Panc1 (cell line): ENCODE measurements around the gene CNGB1. TPM values are rescaled to one million over a fixed set of nuclear protein-coding genes. Genes with fewer than 3 reads are reported as not detected.

ENCODE experiments used
- ATAC-seq: fragments of 200-7000 bp; cut with Tn5 transposase; 2 replicates; pipeline ENCODE4 v1.9.1; 2020; ENCODE audit warnings: mild to moderate bottlenecking, moderate library complexity
- BruUV-seq: library from RNA; stranded (reverse); fragments of 400-500 nt; replicated peaks from 2 replicates; lab custom pipeline; 2021; lab: Mats Ljungman, UMichigan
- CTCF ChIA-PET: fragments of 300-600 bp; sonication (Branson Sonifier 250); formaldehyde crosslinking; loops from one replicate; lab custom pipeline; 2022; ENCODE audit warnings: antibody characterized with exemption; lab: Charles Lee
- POLR2A ChIA-PET: fragments of 300-600 bp; sonication (Branson Sonifier 250); formaldehyde crosslinking; loops from one replicate; lab custom pipeline; 2022; ENCODE audit warnings: antibody characterized with exemption; lab: Charles Lee
- DNase-seq: peaks from one replicate; pipeline ENCODE4 v3.0.0-alpha.2; 2010; ENCODE audit warnings: low read depth, low spot score
- H3K27ac ChIP-seq: 2 replicates; pipeline ENCODE4 v1.5.1; 2011; ENCODE audit warnings: mild to moderate bottlenecking, low read length, inconsistent platforms
- H3K27me3 ChIP-seq: fragments of 200-500 bp; sonication (Bioruptor generic); 2 replicates; pipeline ENCODE4 v1.6.0; 2014; ENCODE audit warnings: low read length, inconsistent platforms; ENCODE audit not compliant: control insufficient read depth, insufficient read depth
- H3K36me3 ChIP-seq: fragments of 200-500 bp; sonication (Bioruptor generic); 2 replicates; pipeline ENCODE4 v1.5.1; 2014; ENCODE audit warnings: inconsistent platforms, mild to moderate bottlenecking, low read length, moderate library complexity; ENCODE audit not compliant: control insufficient read depth, insufficient read depth
- H3K4me1 ChIP-seq: 2 replicates; pipeline ENCODE4 v1.5.1; 2011; ENCODE audit warnings: inconsistent platforms, mild to moderate bottlenecking, low read length, moderate library complexity; ENCODE audit not compliant: control insufficient read depth, insufficient read depth
- H3K4me3 ChIP-seq, 2 experiments: 2 replicates each; pipeline ENCODE4 v1.5.1; 2011 to 2012; ENCODE audit warnings: low read depth in 2 of 2, low read length in 2 of 2, mild to moderate bottlenecking in 2 of 2, inconsistent platforms in 1 of 2, moderate library complexity in 1 of 2
- H3K9me3 ChIP-seq: fragments of 200-500 bp; sonication (Bioruptor generic); 2 replicates; pipeline ENCODE4 v1.5.1; 2014; ENCODE audit warnings: low read depth, mild to moderate bottlenecking, inconsistent platforms, low read length, moderate library complexity; ENCODE audit not compliant: control insufficient read depth, insufficient read depth
- POLR2AphosphoS5 ChIP-seq: IDR thresholded peaks from 2 replicates; pipeline ENCODE4 v1.6.1; 2012; ENCODE audit warnings: mild to moderate bottlenecking, low read depth, low read length, moderate library complexity
- REST ChIP-seq, 2 experiments: IDR thresholded peaks; 2 replicates each; pipeline ENCODE4 v1.6.1; 2011 to 2012; ENCODE audit warnings: low read depth in 2 of 2, control low read depth in 1 of 2, low read length in 1 of 2, mild to moderate bottlenecking in 1 of 2, moderate library complexity in 1 of 2; ENCODE audit not compliant: insufficient read depth in 1 of 2
- SIN3A ChIP-seq: IDR thresholded peaks from 2 replicates; pipeline ENCODE4 v1.6.1; 2012; ENCODE audit warnings: low read depth, mild to moderate bottlenecking, low read length, moderate library complexity, borderline replicate concordance; ENCODE audit not compliant: insufficient read depth
- TCF7L2 ChIP-seq: IDR thresholded peaks from 2 replicates; pipeline ENCODE4 v1.6.1; 2011; ENCODE audit warnings: mild to moderate bottlenecking, low read depth, low read length, inconsistent platforms
- in situ Hi-C: cut with HindIII; loops from 2 replicates; pipeline ENCODE4 v1.10.0; 2016; ENCODE audit warnings: low sequenced_read_pairs, low pct_unique_long_range_greater_than_20kb
- intact Hi-C: fragments of 100-400 bp; cut with micrococcal nuclease; formaldehyde crosslinking; loops from one replicate; pipeline ENCODE4 v1.10.0; 2022; ENCODE audit not compliant: unreplicated experiment
- total RNA-seq: library from RNA; stranded (reverse); gene quantifications from one replicate; pipeline ENCODE4 v1.2.1, GENCODE V29; 2021; ENCODE audit not compliant: unreplicated experiment
- TF ChIP-seq, protein P1 (sequence below): fragments of 450-650 bp; IDR thresholded peaks from 2 replicates; pipeline ENCODE4 v1.5.1; 2017; ENCODE audit warnings: mild to moderate bottlenecking

The CNGB1 gene
- total RNA-seq, 1 experiment from 2014 or later, result not detected

GRCh38 chr16:57961538-57961937 is 9.4 kb downstream of the CNGB1 start:
- Histone ChIP-seq H3K27me3 (no peaks in the 10 kb centered on the region), H3K36me3 (no peaks in the 10 kb centered on the region), H3K4me1 (no peaks in the 10 kb centered on the region), H3K27ac (no peak overlapping the region), H3K9me3 (no peaks in the 10 kb centered on the region), H3K4me3 (no peak overlapping the region)
- ChIA-PET POLR2A (no interaction called here), CTCF (no interaction called here)
- no peak for DNase-seq
- intact Hi-C loops, result no loop called here
- BruUV-seq, result no TSS peak
- in situ Hi-C loops, result no loop called here
- ATAC-seq, result no peak
- TF ChIP-seq REST (IDR thresholded peaks at IDR 0.05; ENCODE audit: insufficient read depth in 1 of 2, low read depth in 2 of 2, low read length in 1 of 2) (no peak), POLR2AphosphoS5 (no peak), SIN3A (no peak), TCF7L2 (no peak)
- TF ChIP-seq, protein P1, sequence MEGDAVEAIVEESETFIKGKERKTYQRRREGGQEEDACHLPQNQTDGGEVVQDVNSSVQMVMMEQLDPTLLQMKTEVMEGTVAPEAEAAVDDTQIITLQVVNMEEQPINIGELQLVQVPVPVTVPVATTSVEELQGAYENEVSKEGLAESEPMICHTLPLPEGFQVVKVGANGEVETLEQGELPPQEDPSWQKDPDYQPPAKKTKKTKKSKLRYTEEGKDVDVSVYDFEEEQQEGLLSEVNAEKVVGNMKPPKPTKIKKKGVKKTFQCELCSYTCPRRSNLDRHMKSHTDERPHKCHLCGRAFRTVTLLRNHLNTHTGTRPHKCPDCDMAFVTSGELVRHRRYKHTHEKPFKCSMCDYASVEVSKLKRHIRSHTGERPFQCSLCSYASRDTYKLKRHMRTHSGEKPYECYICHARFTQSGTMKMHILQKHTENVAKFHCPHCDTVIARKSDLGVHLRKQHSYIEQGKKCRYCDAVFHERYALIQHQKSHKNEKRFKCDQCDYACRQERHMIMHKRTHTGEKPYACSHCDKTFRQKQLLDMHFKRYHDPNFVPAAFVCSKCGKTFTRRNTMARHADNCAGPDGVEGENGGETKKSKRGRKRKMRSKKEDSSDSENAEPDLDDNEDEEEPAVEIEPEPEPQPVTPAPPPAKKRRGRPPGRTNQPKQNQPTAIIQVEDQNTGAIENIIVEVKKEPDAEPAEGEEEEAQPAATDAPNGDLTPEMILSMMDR, result no peak

DNA sequence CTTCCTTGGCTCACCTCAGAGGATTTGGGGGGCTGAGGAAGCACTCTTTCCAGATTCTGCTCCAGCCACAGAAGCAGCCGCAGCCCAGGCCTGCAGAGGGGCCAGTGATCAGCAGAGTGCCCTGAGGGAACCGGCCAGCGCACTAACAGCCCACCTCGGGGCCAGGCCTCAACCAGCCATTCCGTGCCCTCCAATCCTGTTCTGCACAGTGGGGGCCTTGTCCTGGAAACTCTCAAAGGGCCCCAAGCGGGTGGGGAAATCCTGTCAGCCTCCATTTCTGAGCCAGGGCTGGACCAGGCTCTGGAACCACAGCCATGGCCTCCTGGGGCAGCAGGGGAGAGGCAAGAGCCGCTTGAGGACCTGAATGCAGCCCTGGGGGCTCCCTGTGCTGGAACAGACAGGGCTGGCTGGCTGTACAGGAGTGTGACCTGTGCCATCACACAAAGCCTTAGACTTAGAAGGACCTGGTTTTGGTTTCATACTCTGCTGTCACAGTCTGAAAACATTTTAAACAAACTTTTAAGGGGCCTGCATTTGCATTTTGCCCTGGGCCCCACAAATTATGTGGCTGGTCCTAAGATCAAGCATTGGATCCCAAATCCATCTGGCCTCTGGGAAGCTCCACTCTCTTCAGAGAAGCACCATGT is 10.0 kb downstream of the CNGB1 start:
- Histone ChIP-seq H3K27ac (no peak overlapping the region), H3K36me3 (no peaks in the 10 kb centered on the region), H3K4me3 (no peak overlapping the region), H3K27me3 (no peaks in the 10 kb centered on the region), H3K9me3 (no peaks in the 10 kb centered on the region), H3K4me1 (no peaks in the 10 kb centered on the region)
- intact Hi-C loops, result no loop called here
- in situ Hi-C loops, result no loop called here
- TF ChIP-seq POLR2AphosphoS5 (no peak), REST (IDR thresholded peaks at IDR 0.05; ENCODE audit: insufficient read depth in 1 of 2, low read depth in 2 of 2, low read length in 1 of 2) (no peak), SIN3A (no peak), TCF7L2 (no peak)
- TF ChIP-seq, protein P1, result no peak
- no TSS peak for BruUV-seq
- DNase-seq, result no peak
- ChIA-PET CTCF (no interaction called here), POLR2A (no interaction called here)
- ATAC-seq, result no peak
